ENCODE measurements around the gene CFAP54. TPM values are rescaled to one million over a fixed set of nuclear protein-coding genes. Genes with fewer than 3 reads are reported as not detected.

The CFAP54 gene
- total and polyA plus RNA-seq, 2 experiments from 2014 or later, result 0.07 to 0.76 TPM

- no peak overlapping the region for H2AFZ ChIP-seq
- no peaks in the 10 kb centered on the region for H3K79me2 ChIP-seq (replicated peaks; ENCODE audit: insufficient read depth)
- no peak overlapping the region for H3K4me3 Mint-ChIP-seq
- no peaks in the 10 kb centered on the region for H3K36me3 ChIP-seq (ENCODE audit: insufficient read depth)
- H3F3A ChIP-seq (replicated peaks; ENCODE audit: low read depth), result no peaks in the 10 kb centered on the region
- ATAC-seq, result no peak
- no peaks in the 10 kb centered on the region for H3K4me1 Mint-ChIP-seq
- DNase-seq (ENCODE audit: low spot score), result no peak
- H3K36me3 Mint-ChIP-seq (ENCODE audit: low read depth), result no peaks in the 10 kb centered on the region
- no peak overlapping the region for H3K4me3 ChIP-seq
- H3K9me2 ChIP-seq (ENCODE audit: insufficient read depth), result no peaks in the 10 kb centered on the region
- H3K27ac ChIP-seq (ENCODE audit: low read depth), result no peak overlapping the region
- peaks cover 2% of the 10 kb centered on the region for H3K27me3 Mint-ChIP-seq (ENCODE audit: insufficient read depth, low read depth, poor library complexity)
- no peaks in the 10 kb centered on the region for H4K20me1 ChIP-seq (replicated peaks; ENCODE audit: insufficient read depth)
- no peak overlapping the region for H3K4me2 ChIP-seq
- no peaks in the 10 kb centered on the region for H3K4me1 ChIP-seq (ENCODE audit: insufficient read depth)
- H3K27ac Mint-ChIP-seq, result no peak overlapping the region
- H3K9me3 Mint-ChIP-seq, result 0 out of 3 replicates have a peak, but pooled peaks cover 4% of the 10 kb centered on the region
- TF ChIP-seq CREB1 (CRISPR knock-in tag; IDR thresholded peaks at IDR 0.05; ENCODE audit: low read depth), result no peak
- TF ChIP-seq NANOG (IDR thresholded peaks at IDR 0.05; ENCODE audit: borderline replicate concordance), result no peak
- no peak for TF ChIP-seq ETS1 (IDR thresholded peaks at IDR 0.05)
- no peak for TF ChIP-seq STAT1 (IDR thresholded peaks at IDR 0.05; ENCODE audit: unreplicated experiment)
- TF ChIP-seq REST (IDR thresholded peaks at IDR 0.05; ENCODE audit: unreplicated experiment), result no peak
- TF ChIP-seq POLR2AphosphoS5 (IDR thresholded peaks at IDR 0.05; ENCODE audit: low read depth), result no peak
- no peak for TF ChIP-seq EZH2 (IDR thresholded peaks at IDR 0.05; ENCODE audit: low read depth, unreplicated experiment)
- TF ChIP-seq JUNB (IDR thresholded peaks at IDR 0.05; ENCODE audit: unreplicated experiment), result no peak
- TF ChIP-seq ZNF462 (CRISPR knock-in tag; IDR thresholded peaks at IDR 0.05), result no peak
- no peak for TF ChIP-seq EZH2phosphoT487 (IDR thresholded peaks at IDR 0.05; ENCODE audit: unreplicated experiment)
- no peak for TF ChIP-seq ZNF114 (CRISPR knock-in tag; IDR thresholded peaks at IDR 0.05)
- TF ChIP-seq CTCF (conservative IDR thresholded peaks at IDR 0.05; ENCODE audit: low read depth in 2 of 2), result no peak
- TF ChIP-seq ZNF331 (CRISPR knock-in tag; IDR thresholded peaks at IDR 0.05; ENCODE audit: low read depth), result no peak
- H3K27me3 ChIP-seq (ENCODE audit: insufficient read depth), result no peaks in the 10 kb centered on the region
These were observed 280.0 kb downstream of the CFAP54 start for GRCh38 chr12:96769400-96769799.
